MCF 10A (cell line): ENCODE data around the gene PLCG2. TPM values are rescaled to one million over a fixed set of nuclear protein-coding genes. Genes with fewer than 3 reads are reported as not detected.

Experiments
- BruUV-seq: library from RNA; stranded (reverse); fragments of 400-500 nt; replicated peaks from 2 replicates; lab custom pipeline; 2021; lab: Mats Ljungman, UMichigan
- CTCF ChIA-PET: fragments of 300-600 bp; sonication (Branson Sonifier 250); formaldehyde crosslinking; extraction: SDS; loops from one replicate; lab custom pipeline; 2021; ENCODE audit warnings: antibody characterized with exemption, inconsistent platforms; lab: Yijun Ruan, JAX
- POLR2A ChIA-PET: fragments of 300-600, 350-650 bp; sonication (Branson Sonifier 250); formaldehyde crosslinking; extraction: SDS; loops from one replicate; lab custom pipeline; 2020; ENCODE audit warnings: antibody characterized with exemption, inconsistent platforms; lab: Yijun Ruan, JAX
- DNase-seq: peaks from one replicate; pipeline ENCODE4 v3.0.0-alpha.2; 2018; ENCODE audit not compliant: unreplicated experiment
- H3K27ac Mint-ChIP-seq: one replicate; pipeline ENCODE4 v1.8.0; 2022; ENCODE audit warnings: mild to moderate bottlenecking, low read depth, mixed read lengths; ENCODE audit not compliant: unreplicated experiment
- H3K27me3 Mint-ChIP-seq: one replicate; pipeline ENCODE4 v1.8.0; 2022; ENCODE audit warnings: mixed read lengths; ENCODE audit not compliant: insufficient read depth, unreplicated experiment
- H3K36me3 Mint-ChIP-seq: one replicate; pipeline ENCODE4 v1.8.0; 2022; ENCODE audit warnings: mild to moderate bottlenecking, moderate library complexity, mixed read lengths; ENCODE audit not compliant: insufficient read depth, unreplicated experiment
- H3K4me1 Mint-ChIP-seq: one replicate; pipeline ENCODE4 v1.8.0; 2022; ENCODE audit warnings: mixed read lengths; ENCODE audit not compliant: insufficient read depth, unreplicated experiment
- H3K4me3 Mint-ChIP-seq: one replicate; pipeline ENCODE4 v1.8.0; 2022; ENCODE audit warnings: mild to moderate bottlenecking, moderate library complexity, mixed read lengths; ENCODE audit not compliant: unreplicated experiment
- H3K9me3 Mint-ChIP-seq: one replicate; pipeline ENCODE4 v1.8.0; 2022; ENCODE audit warnings: mixed read lengths; ENCODE audit not compliant: unreplicated experiment
- CTCF ChIP-seq: fragments of 200-600 bp; IDR thresholded peaks from one replicate; pipeline ENCODE4 v1.8.0; 2022; ENCODE audit warnings: antibody characterized with exemption, mild to moderate bottlenecking; ENCODE audit not compliant: unreplicated experiment
- intact Hi-C: fragments of 100-400 bp; cut with micrococcal nuclease; formaldehyde crosslinking; loops from 2 replicates; pipeline ENCODE4 v1.14.1; 2022
- total RNA-seq: library from RNA; stranded (reverse); gene quantifications from 2 replicates; pipeline ENCODE4 v1.2.3, GENCODE V29; 2022

Gene PLCG2
- total RNA-seq, 1 experiment from 2014 or later = 5.2 TPM

- POLR2A ChIA-PET = no interaction called here
Measured at GRCh38 chr16:81790277-81790676, 11.2 kb downstream of the PLCG2 start.

GRCh38 chr16:81790830-81791435 is 11.8 kb downstream of the PLCG2 start:
- H3K36me3 Mint-ChIP-seq = no peaks in the 10 kb centered on the region
- no TSS peak for BruUV-seq
- no peak for TF ChIP-seq CTCF
- H3K27ac Mint-ChIP-seq = no peak overlapping the region
- POLR2A ChIA-PET = no interaction called here
- H3K9me3 Mint-ChIP-seq = no peaks in the 10 kb centered on the region
- H3K4me1 Mint-ChIP-seq = no peaks in the 10 kb centered on the region
- intact Hi-C loops = no loop called here
- H3K27me3 Mint-ChIP-seq = no peaks in the 10 kb centered on the region
- no peak overlapping the region for H3K4me3 Mint-ChIP-seq
- CTCF ChIA-PET = interaction anchor here (1.4 to 2.9 kb wide), 2 partner anchors 83 to 101 kb away, joined by 4 to 13 read pairs; no protein-coding TSS in a partner anchor
- no peak for DNase-seq

More at GRCh38 chr16:81790277-81790676, 11.2 kb downstream of the PLCG2 start:
- H3K27ac Mint-ChIP-seq = no peak overlapping the region
- H3K9me3 Mint-ChIP-seq = no peaks in the 10 kb centered on the region
- H3K27me3 Mint-ChIP-seq = no peaks in the 10 kb centered on the region
- DNase-seq = no peak
- no peak overlapping the region for H3K4me3 Mint-ChIP-seq
- CTCF ChIA-PET = interaction anchor here (2.9 kb wide), 1 partner anchor 84 kb away, joined by 13 read pairs; no protein-coding TSS in a partner anchor
- no TSS peak for BruUV-seq
- intact Hi-C loops = no loop called here
- no peaks in the 10 kb centered on the region for H3K4me1 Mint-ChIP-seq
- no peak for TF ChIP-seq CTCF
- H3K36me3 Mint-ChIP-seq = no peaks in the 10 kb centered on the region

GRCh38 chr16:81792828-81793227 is 13.7 kb downstream of the PLCG2 start:
- intact Hi-C loops = no loop called here
- ChIA-PET CTCF (interaction anchor here (2.9 kb wide), 1 partner anchor 81 kb away, joined by 13 read pairs; no protein-coding TSS in a partner anchor), POLR2A (no interaction called here)
- no peak for TF ChIP-seq CTCF
- no peak overlapping the region for H3K4me3 Mint-ChIP-seq
- no peaks in the 10 kb centered on the region for H3K27me3 Mint-ChIP-seq
- no peaks in the 10 kb centered on the region for H3K9me3 Mint-ChIP-seq
- H3K27ac Mint-ChIP-seq = no peak overlapping the region
- H3K4me1 Mint-ChIP-seq = peaks cover 6% of the 10 kb centered on the region
- BruUV-seq = no TSS peak
- no peak for DNase-seq
- no peaks in the 10 kb centered on the region for H3K36me3 Mint-ChIP-seq

GRCh38 chr16:81795193-81795592 is 16.1 kb downstream of the PLCG2 start:
- no peak for TF ChIP-seq CTCF
- intact Hi-C loops = no loop called here
- Mint-ChIP-seq H3K4me3 (no peak overlapping the region), H3K9me3 (no peaks in the 10 kb centered on the region), H3K36me3 (no peaks in the 10 kb centered on the region), H3K27ac (no peak overlapping the region), H3K27me3 (no peaks in the 10 kb centered on the region), H3K4me1 (peaks cover 6% of the 10 kb centered on the region)
- ChIA-PET CTCF (interaction anchor here (1.8 kb wide), 1 partner anchor 78 kb away, joined by 4 read pairs; no protein-coding TSS in a partner anchor), POLR2A (no interaction called here)
- DNase-seq = no peak
- BruUV-seq = no TSS peak
